Calu3 (cell line): Measurements from ENCODE around the gene GOLIM4. TPM values are rescaled to one million over a fixed set of nuclear protein-coding genes. Genes with fewer than 3 reads are reported as not detected.

Experiments
- BruUV-seq: library from RNA; stranded (reverse); fragments of 400-500 nt; replicated peaks from 2 replicates; lab custom pipeline; 2021; lab: Mats Ljungman, UMichigan
- CTCF ChIA-PET: fragments of 300-600 bp; sonication (Branson Sonifier 250); formaldehyde crosslinking; loops from one replicate; lab custom pipeline; 2022; ENCODE audit warnings: antibody characterized with exemption; lab: Charles Lee
- DNase-seq: peaks from one replicate; pipeline ENCODE4 v3.0.0; 2022
- H3K27ac Mint-ChIP-seq: one replicate; pipeline ENCODE4 v1.8.0; 2022; ENCODE audit warnings: mixed read lengths; ENCODE audit not compliant: unreplicated experiment
- H3K27me3 Mint-ChIP-seq: one replicate; pipeline ENCODE4 v1.8.0; 2022; ENCODE audit warnings: mixed read lengths; ENCODE audit not compliant: unreplicated experiment
- H3K36me3 Mint-ChIP-seq: one replicate; pipeline ENCODE4 v1.8.0; 2022; ENCODE audit warnings: mild to moderate bottlenecking, moderate library complexity, mixed read lengths; ENCODE audit not compliant: insufficient read depth, unreplicated experiment
- H3K4me1 Mint-ChIP-seq: one replicate; pipeline ENCODE4 v1.8.0; 2022; ENCODE audit warnings: mild to moderate bottlenecking, low read depth, mixed read lengths; ENCODE audit not compliant: unreplicated experiment
- H3K4me3 Mint-ChIP-seq: one replicate; pipeline ENCODE4 v1.8.0; 2022; ENCODE audit warnings: mild to moderate bottlenecking, low read depth, moderate library complexity, mixed read lengths; ENCODE audit not compliant: unreplicated experiment
- H3K9me3 Mint-ChIP-seq: one replicate; pipeline ENCODE4 v1.8.0; 2022; ENCODE audit warnings: low read depth, mixed read lengths; ENCODE audit not compliant: unreplicated experiment
- CTCF ChIP-seq: fragments of 200-600 bp; IDR thresholded peaks from one replicate; pipeline ENCODE4 v1.8.0; 2022; ENCODE audit warnings: antibody characterized with exemption; ENCODE audit not compliant: unreplicated experiment
- intact Hi-C: fragments of 100-400 bp; cut with micrococcal nuclease; formaldehyde crosslinking; loops from one replicate; pipeline ENCODE4 v1.10.0; 2022; ENCODE audit not compliant: unreplicated experiment
- total RNA-seq: library from RNA; stranded (reverse); gene quantifications from 2 replicates; pipeline ENCODE4 v1.2.3, GENCODE V29; 2022

Gene GOLIM4
- total RNA-seq, 1 experiment from 2014 or later: 53.8 TPM

GRCh38 chr3:168028086-168028485 is 67.6 kb downstream of the GOLIM4 start:
- no TSS peak for BruUV-seq
- TF ChIP-seq CTCF: no peak
- no peaks in the 10 kb centered on the region for H3K9me3 Mint-ChIP-seq
- H3K4me3 Mint-ChIP-seq: no peak overlapping the region
- H3K36me3 Mint-ChIP-seq: no peaks in the 10 kb centered on the region
- CTCF ChIA-PET: no interaction called here
- no peak overlapping the region for H3K27ac Mint-ChIP-seq
- no peaks in the 10 kb centered on the region for H3K27me3 Mint-ChIP-seq
- no peak for DNase-seq
- intact Hi-C loops: no loop called here
- no peaks in the 10 kb centered on the region for H3K4me1 Mint-ChIP-seq

GRCh38 chr3:168026764-168027163 is 69.0 kb downstream of the GOLIM4 start:
- intact Hi-C loops: no loop called here
- CTCF ChIA-PET: no interaction called here
- BruUV-seq: no TSS peak
- H3K9me3 Mint-ChIP-seq: no peaks in the 10 kb centered on the region
- H3K27ac Mint-ChIP-seq: no peak overlapping the region
- H3K27me3 Mint-ChIP-seq: no peaks in the 10 kb centered on the region
- TF ChIP-seq CTCF: no peak
- H3K36me3 Mint-ChIP-seq: no peaks in the 10 kb centered on the region
- no peak for DNase-seq
- H3K4me3 Mint-ChIP-seq: no peak overlapping the region
- H3K4me1 Mint-ChIP-seq: no peaks in the 10 kb centered on the region

- H3K36me3 Mint-ChIP-seq: no peaks in the 10 kb centered on the region
- CTCF ChIA-PET: no interaction called here
- no peak overlapping the region for H3K27ac Mint-ChIP-seq
- H3K4me3 Mint-ChIP-seq: no peak overlapping the region
- no peaks in the 10 kb centered on the region for H3K4me1 Mint-ChIP-seq
- H3K27me3 Mint-ChIP-seq: no peaks in the 10 kb centered on the region
- intact Hi-C loops: no loop called here
- no peaks in the 10 kb centered on the region for H3K9me3 Mint-ChIP-seq
- BruUV-seq: no TSS peak
- TF ChIP-seq CTCF: no peak
- no peak for DNase-seq
Observed at GRCh38 chr3:168025076-168025475, 70.6 kb downstream of the GOLIM4 start.

GRCh38 chr3:168024537-168024941 is 71.2 kb downstream of the GOLIM4 start:
- no peaks in the 10 kb centered on the region for H3K27me3 Mint-ChIP-seq
- no peaks in the 10 kb centered on the region for H3K4me1 Mint-ChIP-seq
- CTCF ChIA-PET: no interaction called here
- H3K36me3 Mint-ChIP-seq: no peaks in the 10 kb centered on the region
- H3K9me3 Mint-ChIP-seq: no peaks in the 10 kb centered on the region
- no peak overlapping the region for H3K4me3 Mint-ChIP-seq
- intact Hi-C loops: no loop called here
- H3K27ac Mint-ChIP-seq: no peak overlapping the region
- DNase-seq: no peak
- no TSS peak for BruUV-seq
- no peak for TF ChIP-seq CTCF
